Left lobe of liver (tissue), 2 donors: ENCODE measurements around the gene ARAP2. TPM values are rescaled to one million over a fixed set of nuclear protein-coding genes. Genes with fewer than 3 reads are reported as not detected.

Source experiments
- ATAC-seq: fragments of 200-7000 bp; cut with Tn5 transposase; one replicate; pipeline ENCODE4 v1.9.1; 2020; ENCODE audit warnings: mild to moderate bottlenecking, moderate library complexity
- DNase-seq: peaks from one replicate; pipeline ENCODE4 v3.0.0-alpha.2; 2020; ENCODE audit warnings: low spot score
- total RNA-seq: library from RNA; stranded (reverse); gene quantifications from one replicate; pipeline ENCODE4 v1.2.1, GENCODE V29; 2021
- donor health status: DM: no; HTN: no; CAD: no; lungs with moderate emphysema.
- donor health status: DM: no; HTN: yes; CAD: no.

Gene ARAP2, protein sequence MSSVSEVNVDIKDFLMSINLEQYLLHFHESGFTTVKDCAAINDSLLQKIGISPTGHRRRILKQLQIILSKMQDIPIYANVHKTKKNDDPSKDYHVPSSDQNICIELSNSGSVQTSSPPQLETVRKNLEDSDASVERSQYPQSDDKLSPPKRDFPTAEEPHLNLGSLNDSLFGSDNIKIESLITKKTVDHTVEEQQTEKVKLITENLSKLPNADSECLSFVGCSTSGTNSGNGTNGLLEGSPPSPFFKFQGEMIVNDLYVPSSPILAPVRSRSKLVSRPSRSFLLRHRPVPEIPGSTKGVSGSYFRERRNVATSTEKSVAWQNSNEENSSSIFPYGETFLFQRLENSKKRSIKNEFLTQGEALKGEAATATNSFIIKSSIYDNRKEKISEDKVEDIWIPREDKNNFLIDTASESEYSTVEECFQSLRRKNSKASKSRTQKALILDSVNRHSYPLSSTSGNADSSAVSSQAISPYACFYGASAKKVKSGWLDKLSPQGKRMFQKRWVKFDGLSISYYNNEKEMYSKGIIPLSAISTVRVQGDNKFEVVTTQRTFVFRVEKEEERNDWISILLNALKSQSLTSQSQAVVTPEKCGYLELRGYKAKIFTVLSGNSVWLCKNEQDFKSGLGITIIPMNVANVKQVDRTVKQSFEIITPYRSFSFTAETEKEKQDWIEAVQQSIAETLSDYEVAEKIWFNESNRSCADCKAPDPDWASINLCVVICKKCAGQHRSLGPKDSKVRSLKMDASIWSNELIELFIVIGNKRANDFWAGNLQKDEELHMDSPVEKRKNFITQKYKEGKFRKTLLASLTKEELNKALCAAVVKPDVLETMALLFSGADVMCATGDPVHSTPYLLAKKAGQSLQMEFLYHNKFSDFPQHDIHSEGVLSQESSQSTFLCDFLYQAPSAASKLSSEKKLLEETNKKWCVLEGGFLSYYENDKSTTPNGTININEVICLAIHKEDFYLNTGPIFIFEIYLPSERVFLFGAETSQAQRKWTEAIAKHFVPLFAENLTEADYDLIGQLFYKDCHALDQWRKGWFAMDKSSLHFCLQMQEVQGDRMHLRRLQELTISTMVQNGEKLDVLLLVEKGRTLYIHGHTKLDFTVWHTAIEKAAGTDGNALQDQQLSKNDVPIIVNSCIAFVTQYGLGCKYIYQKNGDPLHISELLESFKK (N-terminal part only)
- 7.4 TPM for total RNA-seq

DNA sequence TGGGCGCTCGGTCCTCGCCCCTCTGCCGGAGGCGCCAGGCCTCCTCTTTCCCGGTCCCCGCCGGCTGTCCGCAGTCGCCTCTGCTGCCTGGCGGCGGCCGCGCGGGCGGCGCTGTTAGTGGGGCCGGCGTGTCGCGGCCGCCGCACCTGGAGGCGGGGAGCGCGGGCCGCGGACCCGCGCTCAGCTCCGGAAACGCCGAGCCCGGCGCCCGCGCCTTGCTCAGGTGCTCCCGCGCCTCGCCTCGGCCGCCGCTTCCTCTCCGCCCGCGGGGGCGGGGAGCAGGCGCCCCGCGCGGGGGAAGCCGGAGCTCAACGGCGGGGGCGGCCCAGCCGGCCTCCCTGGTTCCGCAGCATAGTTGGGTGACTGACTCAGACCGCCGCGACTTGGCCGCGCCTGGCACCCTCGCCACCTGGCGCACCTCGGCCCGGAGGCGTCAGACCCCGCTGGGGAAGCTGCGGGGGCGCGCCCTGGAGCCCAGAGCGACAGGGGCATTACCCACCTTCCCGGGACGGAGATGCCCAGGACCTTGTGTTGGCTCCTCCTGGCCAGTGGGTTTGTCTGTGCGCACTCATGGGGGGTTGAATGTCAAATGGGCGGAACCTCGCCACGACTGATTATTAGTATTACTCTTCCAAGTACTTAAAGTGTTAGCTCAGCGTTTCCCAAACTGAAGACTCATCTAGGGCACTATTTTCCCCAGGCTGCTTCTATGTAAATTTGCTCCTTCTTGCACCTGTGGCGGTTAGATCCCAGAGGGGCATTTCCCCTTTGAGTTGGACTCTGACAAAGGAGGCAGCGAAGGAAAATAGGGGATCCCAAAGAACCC is at the start of gene ARAP2:
Gene ARAP2, minus strand, starts transcription at position 258 of the 826 bp plus-strand sequence. CDS start 15,028 bp downstream, outside the sequence.
- DNase-seq (peak; percentile 74), ATAC-seq (peak; percentile 83)

DNA sequence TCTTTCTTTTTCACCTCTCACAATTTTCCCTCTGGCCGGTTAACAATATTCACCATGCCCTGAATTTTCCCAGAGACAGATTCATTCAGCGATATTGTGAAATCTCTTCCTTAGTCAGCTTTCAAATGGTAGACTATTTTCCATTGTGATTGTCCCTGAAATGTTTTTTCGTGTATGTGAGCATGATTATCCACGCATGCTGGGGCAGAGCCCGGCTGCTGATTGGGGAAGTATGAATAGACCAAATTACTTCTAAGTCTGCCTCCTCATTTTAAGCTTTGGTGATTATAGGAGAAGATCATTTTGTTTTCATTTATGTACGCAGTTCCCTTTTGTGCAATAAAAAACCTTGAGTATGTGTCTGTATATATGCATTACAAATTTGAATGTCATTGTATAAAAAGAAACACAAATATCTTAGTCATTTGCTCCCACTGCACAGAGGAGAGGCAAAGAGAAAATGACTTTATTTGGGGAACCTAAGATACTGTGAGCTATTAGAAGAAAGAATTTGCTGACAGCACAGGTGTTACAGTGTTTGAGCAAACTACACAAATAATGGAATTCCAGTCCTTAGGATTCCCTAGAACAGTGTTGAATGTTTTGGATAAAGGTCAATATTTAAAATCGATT is 48.4 kb upstream of the ARAP2 start:
- no peak for ATAC-seq
- DNase-seq = no peak

DNA sequence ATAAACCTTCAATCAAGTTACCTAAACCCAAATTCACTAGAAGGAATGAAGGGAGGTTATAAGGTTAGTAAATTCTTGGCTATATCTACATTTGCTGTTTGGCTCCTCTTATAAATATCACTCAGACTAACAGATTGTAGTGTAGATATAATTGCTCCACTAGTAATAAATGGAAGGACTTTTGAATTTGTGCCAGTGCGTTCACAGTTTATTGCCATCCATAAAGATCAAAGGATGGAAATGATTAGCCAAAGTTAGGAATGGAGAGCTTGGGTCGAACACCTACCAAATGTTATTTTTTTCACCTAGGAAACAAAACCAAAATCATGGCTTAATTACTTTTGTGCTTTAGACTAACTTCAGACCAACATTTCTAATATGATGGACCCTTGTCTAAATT is 46.3 kb upstream of the ARAP2 start:
- DNase-seq = no peak
- ATAC-seq = no peak

DNA sequence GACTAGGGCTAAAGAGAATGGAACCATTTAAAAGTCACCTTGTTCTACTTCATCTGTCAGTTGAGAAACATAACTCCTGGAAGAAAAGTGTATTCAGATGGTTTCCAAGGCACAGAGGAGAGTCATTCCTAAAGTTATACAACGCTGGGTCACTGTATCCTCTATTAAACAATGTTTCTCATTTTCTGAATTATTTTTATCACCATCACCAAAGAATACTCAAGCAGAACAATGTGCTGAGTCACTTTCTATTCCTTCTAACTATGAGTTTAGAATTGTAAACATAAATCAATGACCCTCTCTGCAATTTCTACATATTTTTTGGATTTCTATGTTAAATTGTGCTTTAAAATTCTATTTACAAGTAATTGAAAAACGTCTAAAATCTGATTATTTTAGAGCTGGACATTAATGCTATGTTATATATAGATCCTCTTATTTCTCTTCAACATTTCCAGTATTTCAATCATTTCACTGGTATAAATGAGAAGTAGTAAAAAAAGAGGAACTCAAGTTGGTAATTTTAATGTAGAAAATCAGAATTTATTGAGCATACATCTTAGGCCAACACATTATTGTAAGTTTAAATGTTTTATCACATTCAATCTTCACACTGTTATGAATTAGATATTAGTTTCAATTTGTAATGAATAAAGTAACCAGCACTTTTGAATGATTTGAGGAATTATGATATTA is 44.6 kb upstream of the ARAP2 start:
- no peak for ATAC-seq

DNA sequence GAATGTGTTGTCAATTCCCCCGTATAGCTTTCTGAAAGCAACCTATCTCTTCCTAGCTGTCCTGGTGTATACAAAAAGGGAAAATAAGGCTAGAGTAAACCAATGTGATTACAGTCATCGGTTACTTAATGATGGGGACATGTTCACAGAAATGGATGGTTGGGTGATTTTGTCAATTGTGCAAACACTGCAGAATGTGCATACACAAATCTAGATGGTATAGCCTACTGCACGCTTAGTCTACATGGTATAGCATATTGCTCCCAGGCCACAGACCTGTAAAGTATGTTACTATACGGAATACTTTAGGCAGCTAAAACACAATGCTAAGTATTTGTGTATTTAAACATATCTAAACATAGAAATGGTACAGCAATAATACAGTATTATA is 42.2 kb upstream of the ARAP2 start:
- no peak for DNase-seq
- no peak for ATAC-seq

More for the DNA sequence above, 44.6 kb upstream of the ARAP2 start:
- no peak for DNase-seq

DNA sequence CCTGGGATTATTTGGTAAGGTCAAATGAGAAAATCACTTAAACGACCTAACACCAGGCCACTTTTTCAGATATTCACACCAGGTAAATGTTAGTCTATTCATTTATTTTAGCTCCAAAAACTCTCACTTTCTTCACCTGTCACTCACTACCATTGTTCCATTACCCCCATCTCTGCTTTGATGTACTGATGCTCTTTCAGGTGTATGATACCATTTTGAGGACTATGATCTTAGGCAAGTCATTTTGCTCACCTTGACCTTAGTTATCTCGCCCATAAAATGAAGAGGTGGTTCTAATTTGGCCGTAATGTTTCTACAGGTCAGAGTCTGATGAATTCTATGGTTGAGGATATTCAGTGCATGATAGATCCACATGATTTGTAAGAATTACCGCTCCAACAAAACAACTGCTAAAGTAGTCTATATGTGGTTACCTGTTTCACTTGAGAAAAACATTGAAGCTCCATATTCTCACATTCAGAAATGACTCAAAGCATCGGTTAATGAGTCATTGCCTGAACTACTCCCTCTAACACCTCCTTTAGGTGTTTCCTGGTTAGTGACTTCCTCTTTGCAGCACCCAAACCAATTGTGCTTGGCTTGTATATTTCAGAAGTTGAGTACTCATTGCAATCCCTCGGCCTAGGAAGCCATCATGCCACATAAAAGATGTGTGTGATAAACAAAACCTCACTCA is 41.6 kb upstream of the ARAP2 start:
- DNase-seq (no peak), ATAC-seq (no peak)

DNA sequence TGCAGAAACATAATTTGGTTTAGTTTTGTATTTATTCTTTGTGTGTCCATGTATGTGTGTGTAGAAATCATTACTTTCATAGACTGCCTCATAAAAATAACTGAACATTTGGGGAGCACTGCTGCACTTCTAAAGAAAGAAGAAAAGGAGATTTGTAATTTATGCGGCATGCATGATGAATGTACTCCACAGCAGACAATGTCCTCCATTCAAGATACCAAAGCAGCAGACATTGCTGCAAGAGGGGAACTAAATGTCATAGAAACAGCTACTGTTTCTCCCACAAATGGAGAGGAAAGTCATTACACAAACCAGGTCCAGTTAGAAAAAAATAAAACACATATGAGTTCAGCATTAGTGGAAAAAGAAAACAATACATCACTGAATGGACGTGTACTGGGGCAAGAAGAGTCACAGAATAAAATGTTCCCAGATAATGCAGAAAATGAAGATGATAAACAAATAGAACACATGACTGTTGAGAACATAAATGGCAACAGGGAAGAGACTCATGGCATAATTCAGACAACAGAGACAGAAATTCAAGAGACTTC is 39.7 kb upstream of the ARAP2 start:
- DNase-seq (no peak), ATAC-seq (no peak)

DNA sequence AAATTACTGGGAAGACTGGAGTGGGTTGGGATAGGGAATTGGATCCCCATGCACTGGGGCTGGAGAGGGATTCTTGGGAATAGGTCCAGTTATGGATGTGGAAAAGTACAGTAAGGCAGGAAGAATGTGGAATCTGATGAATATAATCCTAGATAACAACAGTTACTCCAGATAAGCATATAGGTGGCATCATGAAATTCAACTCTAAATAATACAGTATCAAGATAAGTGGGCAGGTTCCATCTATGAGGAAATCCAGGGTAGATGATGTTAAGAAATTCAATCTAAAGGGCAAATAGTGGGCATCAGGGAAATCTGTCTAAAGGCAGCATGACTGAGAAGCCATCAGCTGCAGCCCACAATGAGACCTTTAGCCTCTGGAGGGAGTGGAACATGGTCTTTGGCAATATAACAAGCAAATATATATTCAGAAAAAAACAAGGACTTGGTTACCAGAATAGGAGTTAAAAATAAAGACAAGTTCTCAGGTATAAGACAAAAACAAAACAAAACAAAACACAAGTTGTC is 38.3 kb upstream of the ARAP2 start:
- no peak for ATAC-seq
- DNase-seq = no peak

DNA sequence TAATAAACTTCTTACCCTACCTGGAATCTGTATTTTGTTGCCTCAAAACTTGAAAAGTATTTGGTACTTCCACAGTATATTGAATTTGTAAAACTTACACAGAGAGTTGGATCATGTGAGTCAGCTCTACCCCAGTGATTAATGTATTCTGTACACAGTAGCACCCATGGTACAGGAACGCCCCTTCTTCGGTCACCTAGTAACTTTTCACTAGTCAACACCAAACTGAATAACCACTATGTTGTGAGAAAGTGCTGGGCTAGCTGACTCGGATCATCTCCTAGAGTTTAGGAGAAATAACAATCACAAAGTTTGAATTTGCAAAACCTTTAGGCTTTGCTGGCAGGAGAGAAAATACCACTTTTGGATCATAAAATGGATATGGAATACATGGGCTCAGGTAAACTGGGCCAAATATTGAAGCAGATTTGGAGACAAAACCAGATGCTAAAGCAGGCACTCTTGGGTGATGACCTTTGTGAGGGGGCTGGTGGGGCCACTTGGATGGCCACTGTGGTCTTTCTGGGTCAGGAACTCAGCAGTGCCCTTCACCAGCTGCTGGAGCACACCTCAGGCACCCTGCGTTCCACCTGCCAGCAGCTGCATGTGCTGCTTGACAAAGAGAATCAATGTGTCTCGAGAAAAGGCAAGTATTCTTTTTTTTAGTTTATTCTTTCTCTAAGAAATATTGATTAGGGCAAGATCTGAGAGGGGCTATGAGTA is 37.2 kb upstream of the ARAP2 start, which contains the start of gene DTHD1:
Gene DTHD1, plus strand, starts transcription at position 233 of the 723 bp plus-strand sequence. Its CDS starts 143 bp downstream, at position 376.
- DNase-seq (no peak), ATAC-seq (no peak)

DNA sequence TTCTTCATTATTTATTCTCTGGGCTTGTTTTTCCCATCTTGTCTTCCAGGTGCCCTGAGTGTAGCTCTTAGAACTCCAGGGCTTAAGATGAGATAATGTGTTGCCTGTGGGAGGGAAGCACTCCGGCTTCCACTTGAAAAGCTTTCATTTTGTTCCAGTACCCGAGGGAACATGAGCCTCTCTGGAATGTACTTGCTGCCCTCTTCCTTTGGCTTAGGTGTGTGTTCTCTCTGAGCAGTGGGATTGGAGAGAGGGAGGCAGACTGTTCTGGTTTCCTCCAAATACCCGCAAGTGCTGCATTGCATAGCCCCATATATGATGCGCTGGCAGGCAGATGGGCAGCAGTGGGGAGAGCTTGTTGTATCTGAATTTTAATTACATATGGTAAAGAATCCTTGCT is 36.2 kb upstream of the ARAP2 start:
- ATAC-seq (no peak), DNase-seq (no peak)

DNA sequence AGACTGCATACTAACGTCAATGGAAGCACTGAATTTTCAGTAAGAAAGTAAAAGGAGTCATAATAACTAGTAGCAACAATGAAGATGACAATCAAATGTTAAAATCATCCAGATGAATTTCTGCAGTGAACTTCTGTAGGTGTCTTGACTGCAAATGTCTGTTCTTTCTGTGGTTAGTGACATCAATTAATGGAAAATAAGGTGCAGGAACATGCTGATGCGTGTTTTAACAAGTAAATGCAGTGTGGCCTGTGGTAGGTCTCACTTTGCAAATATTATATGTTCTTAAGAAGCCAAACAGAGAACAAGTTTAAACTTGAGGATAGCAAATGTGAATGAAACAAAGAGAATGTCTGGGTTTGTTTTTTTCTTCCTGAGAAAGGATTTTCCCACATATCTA is 34.5 kb upstream of the ARAP2 start:
- ATAC-seq (no peak), DNase-seq (no peak)

DNA sequence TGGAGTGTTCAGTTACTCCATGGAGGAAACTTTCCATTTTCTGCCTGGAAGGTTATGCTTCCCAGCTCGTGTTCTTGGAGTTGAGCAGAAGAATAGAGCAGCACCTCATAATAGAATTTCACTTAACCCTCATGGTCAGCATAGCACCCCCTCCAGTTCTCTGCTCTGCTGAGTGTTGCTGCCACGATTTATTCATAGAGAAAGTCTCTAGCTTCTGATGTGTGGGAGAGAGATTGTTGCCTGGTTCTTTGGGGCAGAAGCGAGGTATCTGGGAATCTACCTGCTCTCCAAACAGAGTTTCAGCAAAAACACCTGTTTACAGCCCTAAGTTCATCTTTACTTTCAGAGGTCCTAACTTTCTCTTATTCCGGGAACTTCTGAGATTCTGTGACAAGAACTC is 33.2 kb upstream of the ARAP2 start:
- ATAC-seq (no peak), DNase-seq (no peak)

DNA sequence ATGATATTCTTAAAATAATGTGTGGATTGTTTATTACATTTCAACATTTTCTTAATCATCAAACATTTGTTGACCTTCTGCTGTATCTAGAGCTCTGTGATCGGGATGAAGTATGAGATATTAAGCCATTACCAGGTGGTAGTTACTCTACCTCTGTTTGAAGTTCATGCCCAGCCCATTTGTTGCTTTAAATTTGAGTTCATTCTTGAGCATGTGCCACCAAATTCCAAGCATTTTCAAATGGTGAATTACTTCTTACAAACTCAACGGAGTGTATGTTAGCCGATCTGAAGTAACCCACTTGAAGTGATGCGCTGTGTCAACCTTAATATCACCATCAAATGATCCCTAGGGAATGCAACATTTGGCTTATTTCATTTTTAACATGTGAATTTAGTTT is 29.8 kb upstream of the ARAP2 start:
- DNase-seq (no peak), ATAC-seq (no peak)

DNA sequence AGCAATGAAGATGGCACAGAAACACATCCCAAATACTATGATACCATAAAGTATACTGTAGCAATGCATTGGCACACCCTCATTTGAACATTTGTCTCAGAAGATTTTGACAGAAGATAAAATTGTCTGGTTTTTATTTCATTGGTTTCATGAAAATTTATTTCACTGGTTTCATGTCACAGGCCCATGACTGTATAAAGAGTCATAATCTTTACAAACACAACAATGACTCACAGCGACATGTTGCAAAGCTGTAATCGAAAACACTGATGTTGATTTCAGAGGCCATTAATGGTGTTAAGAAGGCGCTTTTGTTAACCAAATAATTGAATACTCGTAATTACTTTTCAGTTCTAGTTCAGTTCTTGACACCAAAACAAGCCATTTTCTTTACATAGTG is 29.0 kb upstream of the ARAP2 start:
- no peak for ATAC-seq

DNA sequence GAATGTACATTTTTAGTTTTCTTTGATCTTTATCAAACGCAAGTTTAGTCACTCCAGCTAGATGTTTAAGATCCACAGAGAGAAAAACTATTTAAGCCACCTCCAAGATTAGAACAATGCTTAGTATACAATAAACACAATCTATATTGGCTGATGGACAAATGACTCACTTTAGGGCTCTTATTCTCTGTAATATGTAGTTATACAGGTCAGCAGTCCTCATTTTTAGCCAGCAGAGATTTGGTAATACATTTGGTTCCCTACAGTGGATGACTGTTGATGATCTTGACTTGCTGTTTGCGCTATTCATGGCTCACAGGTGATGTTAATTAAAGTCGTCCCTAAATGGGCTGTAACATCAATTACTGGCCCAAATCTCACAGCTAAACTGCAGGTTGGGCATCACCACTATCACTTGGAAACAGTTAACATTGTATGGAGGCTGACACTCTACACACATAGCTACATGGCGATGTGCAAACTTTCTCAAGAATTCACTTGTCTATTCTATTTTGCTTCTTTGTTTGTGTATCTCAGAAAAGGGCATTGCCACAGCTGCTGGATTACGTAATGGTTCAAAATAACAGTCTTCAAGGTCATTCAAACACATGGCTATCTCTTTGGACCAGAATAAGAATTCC is 25.3 kb upstream of the ARAP2 start:
- DNase-seq (no peak), ATAC-seq (no peak)

More for the DNA sequence above, 29.0 kb upstream of the ARAP2 start:
- no peak for DNase-seq

DNA sequence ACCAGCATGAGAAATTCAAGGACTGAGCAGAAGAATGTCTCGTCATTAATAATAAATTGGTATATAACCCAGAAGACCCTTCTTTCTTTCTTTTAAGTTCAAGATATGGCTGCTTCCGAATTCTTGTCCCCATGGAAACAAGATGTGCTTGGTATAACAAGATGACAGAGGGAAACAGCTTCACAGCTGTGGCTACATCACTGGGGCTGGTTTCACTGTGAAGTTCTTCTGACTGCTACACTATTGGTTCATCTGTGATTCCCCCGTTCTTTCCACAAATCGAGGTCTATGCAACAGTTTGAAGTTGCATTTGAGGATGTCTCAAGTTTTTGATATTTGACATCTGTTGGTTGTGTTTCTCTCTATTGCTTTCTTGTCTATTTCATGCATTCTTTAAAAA is 24.8 kb upstream of the ARAP2 start:
- DNase-seq (no peak), ATAC-seq (no peak)
